Stimulated activated naive CD8-positive, alpha-beta T cell treated with anti-CD3 and anti-CD28 coated beads, Interleukin-15, amount 100 ng/mL, for 72 hours (primary cell): ENCODE results near the gene TIMM44.

Source experiments
- ATAC-seq: fragments of 150-1000 bp; cut with Tn5 transposase; 2 replicates; pipeline ENCODE4 v1.10.0; 2021; ENCODE audit warnings: mild to moderate bottlenecking, moderate library complexity
- DNase-seq, 2 donors: peaks; one replicate each; pipeline ENCODE4 v3.0.0; 2021 to 2022
- H3K27ac Mint-ChIP-seq, 2 donors: one replicate each; pipeline ENCODE4 v1.8.0; 2022; ENCODE audit warnings: mild to moderate bottlenecking in 2 of 2, mixed read lengths in 2 of 2, moderate library complexity in 2 of 2
- H3K27me3 Mint-ChIP-seq: one replicate; pipeline ENCODE4 v1.8.0; 2022; ENCODE audit warnings: mixed read lengths
- H3K4me1 Mint-ChIP-seq: one replicate; pipeline ENCODE4 v1.8.0; 2022; ENCODE audit warnings: mild to moderate bottlenecking, mixed read lengths
- H3K4me3 Mint-ChIP-seq, 2 donors: one replicate each; pipeline ENCODE4 v1.8.0; 2022; ENCODE audit warnings: mild to moderate bottlenecking in 2 of 2, mixed read lengths in 2 of 2, moderate library complexity in 1 of 2
- H3K9me3 Mint-ChIP-seq, 2 donors: one replicate each; pipeline ENCODE4 v1.8.0; 2022; ENCODE audit warnings: mixed read lengths in 2 of 2

Gene TIMM44, protein sequence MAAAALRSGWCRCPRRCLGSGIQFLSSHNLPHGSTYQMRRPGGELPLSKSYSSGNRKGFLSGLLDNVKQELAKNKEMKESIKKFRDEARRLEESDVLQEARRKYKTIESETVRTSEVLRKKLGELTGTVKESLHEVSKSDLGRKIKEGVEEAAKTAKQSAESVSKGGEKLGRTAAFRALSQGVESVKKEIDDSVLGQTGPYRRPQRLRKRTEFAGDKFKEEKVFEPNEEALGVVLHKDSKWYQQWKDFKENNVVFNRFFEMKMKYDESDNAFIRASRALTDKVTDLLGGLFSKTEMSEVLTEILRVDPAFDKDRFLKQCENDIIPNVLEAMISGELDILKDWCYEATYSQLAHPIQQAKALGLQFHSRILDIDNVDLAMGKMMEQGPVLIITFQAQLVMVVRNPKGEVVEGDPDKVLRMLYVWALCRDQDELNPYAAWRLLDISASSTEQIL

DNA sequence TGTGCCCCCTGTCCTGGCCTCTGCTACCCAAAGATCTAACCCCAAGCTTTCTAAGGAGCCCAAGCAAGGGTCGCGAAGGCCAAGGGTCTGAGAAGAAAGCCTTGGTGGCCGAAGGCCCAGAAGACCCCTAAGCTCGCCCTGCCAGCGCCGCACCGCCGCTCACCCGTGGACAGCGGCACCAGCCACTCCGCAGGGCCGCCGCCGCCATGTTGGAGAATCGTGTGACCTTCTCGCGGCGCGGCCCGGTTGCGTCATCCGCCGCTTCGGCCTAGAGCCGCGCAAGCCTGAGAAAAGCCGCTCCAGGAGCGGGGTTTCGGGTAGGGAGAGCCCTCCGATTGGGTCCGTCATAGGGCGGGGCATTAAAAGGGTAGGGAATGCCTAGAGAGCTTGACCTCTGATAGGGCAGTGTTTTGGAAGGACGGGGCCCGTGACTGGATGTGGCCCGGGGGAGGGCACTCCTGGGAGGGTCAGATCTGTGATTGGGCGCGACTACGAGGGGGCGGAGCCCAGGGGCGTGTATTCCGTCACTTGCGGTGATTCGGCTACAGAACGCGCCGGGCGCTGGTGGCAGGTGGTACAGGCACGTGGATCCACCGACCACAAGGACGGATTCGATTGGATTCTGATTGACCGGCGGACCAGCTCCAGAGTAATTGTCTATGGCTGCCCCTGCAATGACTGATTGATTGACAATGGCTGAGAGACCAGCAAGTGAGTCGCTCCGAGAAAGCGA, at the start of gene TIMM44:
TIMM44 (minus strand) TSS at position 223 of the 733 bp plus-strand sequence; CDS start at position 208, 15 bp downstream.
- ATAC-seq (peak; percentile 99), DNase-seq (peak; percentile 99)
- Mint-ChIP-seq H3K4me1 (peaks cover 54% of the 10 kb centered on the region), H3K27me3 (no peaks in the 10 kb centered on the region), H3K4me3 (peak within 1 kb of the TSS; percentile 93 to 96), H3K9me3 (no peaks in the 10 kb centered on the region), H3K27ac (peak within 1 kb of the TSS; percentile 98 to 99)

DNA sequence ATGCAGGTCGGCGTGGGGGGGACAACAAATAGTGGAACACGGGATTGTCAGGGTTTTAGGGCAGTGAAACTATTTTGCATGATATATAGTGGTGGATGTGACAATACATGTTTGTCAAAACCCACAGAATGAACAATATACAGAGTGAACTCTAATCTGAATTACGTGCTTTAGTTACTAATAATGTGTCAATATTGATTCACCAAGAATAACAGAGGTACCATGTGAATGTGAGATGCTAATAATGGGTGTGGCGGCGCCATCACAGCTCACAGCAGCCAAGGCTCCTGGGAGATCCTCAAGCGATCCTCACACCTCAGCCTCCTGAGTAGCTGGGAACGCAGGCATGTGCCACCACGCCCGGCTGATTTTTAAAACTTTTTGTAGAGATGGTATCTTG, 49.1 kb upstream of the TIMM44 start:
- Mint-ChIP-seq H3K4me1 (peaks cover 49% of the 10 kb centered on the region), H3K4me3 (no peak overlapping the region), H3K27me3 (no peaks in the 10 kb centered on the region), H3K9me3 (no peaks in the 10 kb centered on the region), H3K27ac (no peak overlapping the region)
- DNase-seq (no peak), ATAC-seq (no peak)

DNA sequence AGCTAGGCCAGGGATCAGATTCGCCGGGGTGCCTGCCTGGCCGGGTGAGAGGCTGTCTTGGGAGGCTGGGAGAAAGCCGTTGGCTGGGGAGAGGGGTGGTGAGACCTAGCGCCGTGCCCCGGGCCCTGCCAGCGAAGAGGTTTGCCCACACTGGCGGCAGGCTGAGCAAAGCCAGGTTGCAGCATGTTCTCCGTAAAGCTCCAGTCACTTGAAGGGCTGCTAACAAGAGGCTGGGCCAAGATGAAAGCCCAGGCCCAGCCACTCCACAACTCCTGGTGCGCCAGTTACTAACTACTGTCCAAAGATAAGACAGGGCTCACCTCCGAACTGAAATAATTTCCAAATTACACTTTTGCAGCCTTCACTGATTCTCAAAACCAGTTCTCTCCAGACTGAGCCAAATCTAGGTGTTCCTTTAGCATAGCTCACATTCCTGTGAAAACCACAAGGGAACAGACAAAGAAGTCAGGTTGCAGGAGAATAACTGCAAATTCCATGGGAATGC, 45.7 kb upstream of the TIMM44 start:
- Mint-ChIP-seq H3K27me3 (no peaks in the 10 kb centered on the region), H3K9me3 (no peaks in the 10 kb centered on the region), H3K27ac (no peak overlapping the region), H3K4me1 (peaks cover 23% of the 10 kb centered on the region), H3K4me3 (no peak overlapping the region)
- ATAC-seq (no peak), DNase-seq (no peak)

DNA sequence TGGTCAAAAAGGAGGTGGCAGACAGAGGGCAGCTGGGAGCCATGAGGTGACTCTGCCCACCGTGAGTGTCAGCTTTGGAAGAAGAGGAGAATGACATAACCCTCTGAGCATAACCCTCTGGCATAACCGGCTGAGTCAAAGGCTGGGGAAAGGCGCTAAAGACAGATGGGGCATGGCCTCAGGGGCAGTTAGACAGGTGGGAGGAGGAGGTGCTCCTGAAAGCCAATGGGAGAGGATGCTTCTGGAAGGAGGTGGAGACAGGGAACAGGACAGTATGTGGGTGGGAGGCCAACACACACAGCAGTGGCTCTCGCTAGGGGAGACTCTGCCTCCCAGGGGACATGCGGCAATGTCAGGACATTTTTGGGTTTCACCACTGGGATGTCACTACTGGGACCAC, 44.8 kb upstream of the TIMM44 start:
- Mint-ChIP-seq H3K4me3 (no peak overlapping the region), H3K27me3 (no peaks in the 10 kb centered on the region), H3K4me1 (peaks cover 16% of the 10 kb centered on the region), H3K9me3 (no peaks in the 10 kb centered on the region), H3K27ac (no peak overlapping the region)
- DNase-seq (no peak), ATAC-seq (no peak)

DNA sequence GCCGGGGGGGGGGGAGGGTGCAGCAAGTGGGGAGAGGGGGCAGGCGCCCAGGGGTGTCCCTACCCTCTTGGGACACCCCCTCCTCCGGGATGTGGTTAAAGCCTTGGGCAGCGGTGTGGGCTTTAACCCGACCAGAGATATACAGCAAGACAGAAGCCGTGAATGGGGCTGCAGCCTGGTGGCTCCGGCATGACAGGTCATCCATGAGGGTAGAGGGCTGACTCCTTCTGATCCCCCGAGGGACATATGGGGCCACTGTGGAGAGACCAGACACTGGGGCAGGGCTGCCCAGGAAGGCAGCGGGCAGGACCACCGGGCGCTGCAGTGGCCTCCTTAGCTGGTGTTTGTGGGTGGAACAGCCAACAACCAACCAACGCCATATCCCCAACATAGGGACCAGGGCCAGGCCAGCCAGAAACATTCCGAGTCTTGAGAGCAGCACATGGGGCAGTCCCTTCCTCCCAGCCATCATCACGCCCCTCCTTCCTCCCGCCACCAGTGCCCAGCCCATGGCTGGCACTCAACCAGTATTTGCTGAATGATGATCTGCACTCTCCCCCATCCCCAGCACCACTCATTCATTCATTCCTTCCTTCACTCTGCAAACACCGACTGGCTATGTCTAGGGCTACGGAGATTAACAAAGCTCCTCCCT, 43.8 kb upstream of the TIMM44 start:
- H3K27ac Mint-ChIP-seq, result peak overlapping the region in 1 of 2 donors; percentile 47
- no peak for ATAC-seq
- no peak overlapping the region for H3K4me3 Mint-ChIP-seq
- H3K27me3 Mint-ChIP-seq, result no peaks in the 10 kb centered on the region
- H3K9me3 Mint-ChIP-seq, result no peaks in the 10 kb centered on the region
- no peak for DNase-seq
- H3K4me1 Mint-ChIP-seq, result peaks cover 16% of the 10 kb centered on the region

DNA sequence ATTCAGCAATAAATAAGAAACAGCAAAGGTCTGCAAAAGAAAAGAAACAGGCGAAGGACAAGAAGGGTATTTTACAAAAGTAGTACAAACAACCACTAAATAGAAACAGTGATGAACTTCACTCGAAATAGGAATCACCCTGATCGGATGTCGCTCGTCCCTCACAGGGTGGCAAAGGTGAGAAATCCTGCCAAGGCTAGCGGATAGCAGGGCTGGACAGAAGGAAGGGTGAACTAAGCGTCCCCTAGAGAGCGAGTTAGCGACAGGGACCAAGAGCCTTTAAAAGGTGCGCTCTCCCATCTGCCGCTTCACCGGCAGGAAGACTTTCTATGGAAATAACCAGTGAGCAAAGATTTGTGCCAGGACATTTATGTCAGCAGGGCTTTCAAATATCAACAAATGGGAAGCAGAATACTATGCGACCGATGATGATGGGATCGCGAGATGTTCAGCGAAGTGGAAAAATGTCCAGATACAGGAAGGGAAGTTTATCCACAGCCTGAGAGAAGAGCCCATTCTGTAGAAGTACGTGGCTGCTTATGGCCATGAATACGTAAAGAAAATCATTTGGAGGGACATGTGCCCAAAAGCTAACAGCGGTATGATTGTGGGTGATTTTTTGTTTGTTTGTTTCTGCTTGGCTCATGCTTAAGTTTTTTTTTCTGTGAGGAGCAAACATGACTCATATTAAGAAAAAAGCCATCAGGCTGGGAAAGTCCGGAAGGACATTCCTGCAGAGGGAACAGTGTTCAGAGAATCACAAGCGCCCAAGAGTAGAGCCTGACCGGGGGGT, 43.1 kb upstream of the TIMM44 start:
- Mint-ChIP-seq H3K27me3 (no peaks in the 10 kb centered on the region), H3K9me3 (no peaks in the 10 kb centered on the region), H3K27ac (no peak overlapping the region), H3K4me3 (no peak overlapping the region), H3K4me1 (peaks cover 16% of the 10 kb centered on the region)
- DNase-seq (no peak), ATAC-seq (no peak)

DNA sequence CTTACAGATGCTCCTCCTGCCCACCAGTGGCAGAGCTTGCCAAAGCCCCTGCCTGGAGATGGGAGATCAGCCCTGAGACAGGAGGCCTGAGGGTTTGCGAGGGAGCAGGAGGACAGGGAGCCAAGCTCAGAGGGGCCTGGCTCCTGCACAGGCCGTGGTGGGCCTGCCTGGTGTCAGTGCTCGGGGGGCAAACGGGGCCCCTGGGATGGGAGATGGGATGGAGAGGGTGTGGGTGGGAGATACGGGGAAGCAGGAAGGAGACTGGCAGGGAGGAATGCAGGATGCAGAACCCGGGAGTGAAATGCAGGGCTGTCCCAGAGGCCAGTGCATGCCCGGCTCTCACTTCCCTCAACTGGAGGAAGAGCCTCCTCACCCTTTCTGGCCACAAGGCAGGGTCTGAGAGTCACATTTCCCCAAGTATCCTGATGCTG, 42.0 kb upstream of the TIMM44 start:
- ATAC-seq, result no peak
- Mint-ChIP-seq H3K27ac (no peak overlapping the region), H3K4me1 (peaks cover 16% of the 10 kb centered on the region), H3K9me3 (no peaks in the 10 kb centered on the region), H3K4me3 (no peak overlapping the region), H3K27me3 (no peaks in the 10 kb centered on the region)
- no peak for DNase-seq

DNA sequence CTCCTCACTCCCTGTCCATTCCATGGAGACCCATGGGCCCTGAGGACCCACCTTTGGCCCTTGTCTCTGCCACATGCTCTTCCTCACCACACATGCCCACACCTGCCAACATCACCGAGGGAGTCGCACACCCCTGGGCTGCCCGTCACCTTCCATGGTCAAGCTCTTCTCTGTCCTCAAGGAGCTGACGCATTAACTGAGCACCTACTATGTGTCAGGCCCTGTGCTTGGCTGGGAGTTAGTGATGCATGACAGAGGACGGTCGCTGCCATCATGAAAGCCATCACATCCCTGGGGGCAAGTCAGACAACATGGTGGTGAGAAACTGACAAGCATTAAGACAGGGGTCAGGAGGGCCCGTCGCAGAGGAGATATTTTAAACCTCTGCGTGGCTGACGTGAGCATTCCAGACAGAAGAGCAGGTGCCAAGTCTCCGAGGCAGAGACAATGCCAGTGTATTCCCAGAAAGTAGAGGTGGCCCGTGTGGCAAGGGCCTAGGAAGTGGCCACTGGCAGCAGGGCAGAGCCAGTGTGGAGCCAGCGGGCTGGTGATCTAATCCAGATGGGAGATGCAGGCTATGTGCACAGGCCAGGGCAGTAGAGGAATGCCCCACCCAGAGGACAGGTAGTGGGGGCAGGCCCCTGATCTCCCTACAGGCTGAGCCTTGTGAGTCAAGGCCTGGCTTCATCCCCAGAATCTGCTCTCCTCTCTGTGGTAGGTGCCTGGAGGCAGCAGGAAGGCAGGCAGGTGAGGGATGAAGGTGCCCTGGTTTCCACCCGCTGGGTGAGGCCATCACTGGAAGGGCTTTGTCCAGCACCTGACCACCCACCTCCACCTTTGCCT, 40.8 kb upstream of the TIMM44 start:
- DNase-seq, result no peak
- Mint-ChIP-seq H3K27me3 (no peaks in the 10 kb centered on the region), H3K4me1 (peaks cover 16% of the 10 kb centered on the region), H3K27ac (peak overlapping the region in 1 of 2 donors; percentile 64), H3K9me3 (no peaks in the 10 kb centered on the region), H3K4me3 (no peak overlapping the region)
- ATAC-seq, result no peak

DNA sequence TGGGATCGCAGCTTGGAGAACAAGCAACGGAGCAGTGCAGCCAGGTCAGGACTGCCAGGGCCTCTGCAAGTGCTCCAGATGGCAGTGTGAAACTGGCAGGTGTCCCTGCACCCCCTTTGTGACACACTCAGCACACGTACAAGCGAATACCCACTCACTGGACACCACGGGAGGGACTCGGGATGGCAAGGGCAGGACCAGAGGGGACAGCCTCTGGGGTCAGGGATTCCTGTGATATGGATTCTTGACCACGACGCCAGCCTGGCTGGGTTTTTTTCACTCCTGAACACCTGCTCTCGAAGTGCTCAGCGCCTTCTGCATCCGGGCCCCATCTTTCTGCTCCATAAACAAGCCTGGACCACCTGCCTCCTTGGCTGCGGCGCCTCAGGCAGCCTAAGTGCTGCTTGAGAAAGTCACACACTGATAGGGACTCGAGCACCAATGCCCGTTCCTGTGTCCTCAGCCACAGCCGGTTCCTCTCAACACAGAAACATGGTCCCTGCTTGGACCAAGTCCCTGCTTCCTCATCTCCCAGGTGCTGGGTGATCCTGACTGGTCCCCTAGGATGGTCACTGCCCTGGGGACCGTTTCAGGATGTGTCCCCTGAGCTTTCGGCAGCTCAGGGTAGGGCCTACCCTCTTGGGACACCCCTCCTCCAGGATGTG, 40.0 kb upstream of the TIMM44 start:
- Mint-ChIP-seq H3K27ac (peak overlapping the region in 1 of 2 donors; percentile 64), H3K4me3 (no peak overlapping the region), H3K27me3 (no peaks in the 10 kb centered on the region), H3K9me3 (no peaks in the 10 kb centered on the region), H3K4me1 (peaks cover 10% of the 10 kb centered on the region)
- no peak for ATAC-seq
- no peak for DNase-seq

DNA sequence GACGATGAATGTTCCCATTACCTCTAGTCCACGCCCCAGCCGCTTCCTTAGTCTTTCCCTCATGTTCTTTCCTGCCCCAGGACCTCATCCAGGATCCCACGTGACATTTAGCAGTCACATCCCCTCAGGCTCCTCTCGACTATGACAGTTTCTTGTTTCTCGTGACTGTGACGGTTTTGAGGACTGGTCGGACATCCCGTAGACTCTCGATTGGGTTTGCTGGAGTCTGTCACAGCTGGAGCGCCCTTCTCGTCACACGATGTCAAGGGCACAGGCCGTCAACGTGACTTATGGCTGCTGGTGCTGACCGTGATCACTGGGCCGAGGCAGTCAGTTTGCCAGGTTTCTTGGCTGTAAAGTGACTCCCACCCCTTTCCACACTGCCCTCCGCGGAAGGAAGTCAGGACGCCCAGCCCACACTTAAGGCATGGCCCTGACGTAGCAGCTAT, 39.2 kb upstream of the TIMM44 start:
- Mint-ChIP-seq H3K4me1 (peaks cover 5% of the 10 kb centered on the region), H3K9me3 (no peaks in the 10 kb centered on the region), H3K27ac (no peak overlapping the region), H3K27me3 (no peaks in the 10 kb centered on the region), H3K4me3 (no peak overlapping the region)
- ATAC-seq (no peak), DNase-seq (no peak)

DNA sequence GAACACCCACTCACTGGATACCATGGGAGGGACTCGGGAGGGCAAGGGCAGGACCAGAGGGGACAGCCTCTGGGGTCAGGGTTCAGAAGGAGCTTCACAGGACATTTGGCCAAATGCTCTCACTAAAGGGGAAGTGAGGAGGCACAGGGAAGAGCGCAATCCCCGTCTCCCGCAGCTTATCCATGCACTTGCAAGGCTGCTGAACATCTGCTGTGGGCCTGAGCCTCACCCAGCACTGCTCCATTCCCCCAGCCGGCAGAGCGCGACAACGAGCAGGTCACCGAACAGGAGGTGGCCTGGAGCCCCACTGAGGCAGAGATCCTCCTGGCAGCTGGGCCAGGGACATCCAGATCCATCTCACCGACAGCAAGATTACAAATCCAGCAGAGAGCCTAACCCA, 38.6 kb upstream of the TIMM44 start:
- ATAC-seq (no peak), DNase-seq (no peak)
- no peaks in the 10 kb centered on the region for H3K4me1 Mint-ChIP-seq
- H3K27me3 Mint-ChIP-seq, result no peaks in the 10 kb centered on the region
- peak overlapping the region in 1 of 2 donors; percentile 35 for H3K27ac Mint-ChIP-seq
- H3K9me3 Mint-ChIP-seq, result no peaks in the 10 kb centered on the region
- no peak overlapping the region for H3K4me3 Mint-ChIP-seq

DNA sequence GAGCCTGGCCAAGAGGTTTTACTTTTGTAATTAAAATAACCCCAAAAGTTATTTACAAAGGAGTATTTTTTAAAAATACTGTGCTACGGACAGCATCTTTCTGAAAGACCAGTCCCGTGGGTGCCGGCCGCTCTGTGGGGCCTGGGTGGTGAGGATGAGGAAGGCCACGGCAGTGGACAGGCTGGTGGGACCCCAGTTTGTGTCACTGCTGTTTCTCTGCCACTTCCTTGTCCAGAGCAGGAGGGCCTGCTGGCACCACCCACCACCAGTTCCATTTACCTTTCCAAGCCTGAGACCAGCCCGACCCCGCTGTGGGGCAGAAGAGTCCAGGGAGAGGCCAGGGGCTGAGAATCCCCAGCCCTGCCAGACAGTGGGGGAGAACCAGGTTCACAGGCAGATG, 38.2 kb upstream of the TIMM44 start:
- Mint-ChIP-seq H3K4me1 (no peaks in the 10 kb centered on the region), H3K4me3 (no peak overlapping the region), H3K9me3 (no peaks in the 10 kb centered on the region), H3K27me3 (no peaks in the 10 kb centered on the region), H3K27ac (no peak overlapping the region)
- ATAC-seq (no peak), DNase-seq (no peak)

DNA sequence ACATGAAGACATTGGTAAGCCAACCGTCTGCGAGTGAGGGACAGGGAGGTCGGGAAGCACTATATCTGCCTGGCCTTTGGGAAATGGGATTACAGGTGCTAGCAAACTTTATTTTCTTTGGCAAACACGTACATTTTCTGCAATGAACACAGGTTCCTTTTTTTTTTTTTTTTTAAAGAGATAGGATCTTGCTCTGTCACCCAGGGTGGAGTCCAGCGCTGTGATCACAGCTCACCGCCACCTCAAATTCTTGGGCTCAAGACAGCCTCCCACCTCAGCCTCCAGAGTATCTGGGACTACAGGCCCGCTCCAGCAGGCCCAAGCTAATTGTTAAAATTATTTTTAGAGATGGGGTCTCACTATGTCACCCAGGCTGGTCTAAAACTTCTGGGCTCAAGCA, 37.7 kb upstream of the TIMM44 start:
- Mint-ChIP-seq H3K4me3 (no peak overlapping the region), H3K9me3 (no peaks in the 10 kb centered on the region), H3K27me3 (no peaks in the 10 kb centered on the region), H3K4me1 (no peaks in the 10 kb centered on the region), H3K27ac (no peak overlapping the region)
- no peak for ATAC-seq
- no peak for DNase-seq

DNA sequence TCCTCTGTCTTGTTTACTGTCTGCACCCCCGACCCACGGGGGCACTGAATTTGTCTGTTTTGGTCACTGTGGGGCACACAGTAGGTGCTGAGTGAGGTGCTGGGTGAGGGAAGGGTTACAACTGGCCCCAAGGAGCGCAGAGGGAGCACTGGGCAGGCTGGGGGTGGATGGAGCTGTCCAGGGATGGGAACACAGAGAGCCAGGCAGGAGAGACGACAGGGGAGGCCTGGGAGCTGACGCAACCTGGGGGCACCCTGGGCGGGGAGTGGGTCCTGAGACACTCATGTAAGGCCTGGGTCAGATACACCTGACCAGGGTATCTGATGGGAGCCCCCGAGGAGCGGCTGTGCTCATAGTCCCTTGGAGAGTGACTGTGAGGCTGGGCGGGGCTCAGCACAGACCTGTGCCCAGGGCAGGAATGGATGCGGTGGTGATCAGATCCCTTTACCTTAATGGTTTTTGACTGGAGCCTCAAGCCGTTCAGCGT, 37.2 kb upstream of the TIMM44 start:
- H3K4me1 Mint-ChIP-seq, result no peaks in the 10 kb centered on the region
- no peak for DNase-seq
- peak overlapping the region; percentile 20 to 79 for H3K27ac Mint-ChIP-seq
- no peak for ATAC-seq
- H3K27me3 Mint-ChIP-seq, result no peaks in the 10 kb centered on the region
- H3K9me3 Mint-ChIP-seq, result no peaks in the 10 kb centered on the region
- no peak overlapping the region for H3K4me3 Mint-ChIP-seq
